CD4-positive, alpha-beta memory T cell (primary cell): ENCODE measurements around the gene PTGER4. TPM values are rescaled to one million over a fixed set of nuclear protein-coding genes. Genes with fewer than 3 reads are reported as not detected.
"Not testable (repeated sequence)": the region's sequence is repeated elsewhere in the genome, so short reads cannot be mapped to it uniquely, and the experiment has no call there.

Experiments used
- CTCF ChIA-PET: fragments of 350-600 bp; sonication (Branson Sonifier 250); formaldehyde crosslinking; loops from one replicate; lab custom pipeline; 2021; ENCODE audit warnings: inconsistent platforms; ENCODE audit not compliant: partially characterized antibody; lab: Charles Lee
- POLR2A ChIA-PET: fragments of 350-600 bp; sonication (Branson Sonifier 250); formaldehyde crosslinking; loops from one replicate; lab custom pipeline; 2021; ENCODE audit not compliant: partially characterized antibody; lab: Charles Lee
- DNase-seq, 5 donors: peaks; one replicate each; pipeline versions ENCODE4 v3.0.0 to v3.0.0-alpha.2; 2020 to 2022; ENCODE audit warnings: mixed read lengths in 1 of 5
- H3K27ac ChIP-seq: one replicate; pipeline ENCODE4 v1.7.0; 2013; ENCODE audit warnings: low read depth, low read length
- H3K27me3 ChIP-seq: 2 replicates; pipeline ENCODE4 v1.7.0; 2013; ENCODE audit warnings: mild to moderate bottlenecking, low read length, moderate library complexity; ENCODE audit not compliant: insufficient read depth
- H3K36me3 ChIP-seq: 2 replicates; pipeline ENCODE4 v1.7.0; 2013; ENCODE audit warnings: mild to moderate bottlenecking, low read length, moderate library complexity; ENCODE audit not compliant: insufficient read depth
- H3K4me1 ChIP-seq: 2 replicates; pipeline ENCODE4 v1.7.0; 2013; ENCODE audit warnings: mild to moderate bottlenecking, low read length, moderate library complexity; ENCODE audit not compliant: insufficient read depth
- H3K4me3 ChIP-seq, 2 donors: one replicate each; pipeline ENCODE4 v1.7.0; 2013; ENCODE audit warnings: low read length in 2 of 2, mild to moderate bottlenecking in 1 of 2
- H3K9me3 ChIP-seq, 2 donors: one replicate each; pipeline ENCODE4 v1.7.0; 2013; ENCODE audit warnings: low read length in 2 of 2, control low read depth in 1 of 2; ENCODE audit not compliant: control insufficient read depth in 1 of 2
- H3K27ac Mint-ChIP-seq, 7 donors: one replicate each; pipeline ENCODE4 v1.8.0; 2020 to 2021; ENCODE audit warnings: mixed read lengths in 7 of 7, mild to moderate bottlenecking in 6 of 7, inconsistent platforms in 3 of 7, moderate library complexity in 3 of 7
- H3K27me3 Mint-ChIP-seq, 2 donors: one replicate each; pipeline ENCODE4 v1.8.0; 2020 to 2021; ENCODE audit warnings: mixed read lengths in 2 of 2
- H3K36me3 Mint-ChIP-seq, 2 donors: one replicate each; pipeline ENCODE4 v1.8.0; 2020 to 2021; ENCODE audit warnings: mixed read lengths in 2 of 2, inconsistent platforms in 1 of 2, mild to moderate bottlenecking in 1 of 2
- H3K4me1 Mint-ChIP-seq, 4 donors: one replicate each; pipeline ENCODE4 v1.8.0; 2020 to 2021; ENCODE audit warnings: mixed read lengths in 4 of 4, mild to moderate bottlenecking in 1 of 4
- H3K4me3 Mint-ChIP-seq, 8 donors: one replicate each; pipeline ENCODE4 v1.8.0; 2020 to 2021; ENCODE audit warnings: mixed read lengths in 8 of 8, mild to moderate bottlenecking in 7 of 8, moderate library complexity in 6 of 8, inconsistent platforms in 3 of 8
- H3K9me3 Mint-ChIP-seq, 8 donors: one replicate each; pipeline ENCODE4 v1.8.0; 2020 to 2021; ENCODE audit warnings: mixed read lengths in 8 of 8, mild to moderate bottlenecking in 5 of 8, inconsistent platforms in 3 of 8, moderate library complexity in 1 of 8
- intact Hi-C: fragments of 100-400 bp; cut with micrococcal nuclease; formaldehyde crosslinking; loops from one replicate; pipeline ENCODE4 v1.15.1; 2023
- polyA plus RNA-seq, 2 donors: library from polyadenylated mRNA; unstranded; fragments of 300-500 nt; fragmentation: Illumina TruSeq; gene quantifications; one replicate each; pipeline ENCODE4 v1.2.3, GENCODE V29; 2021
- total RNA-seq, 2 experiments: library from RNA; stranded (reverse); gene quantifications; one replicate each; pipeline ENCODE4 v1.2.3, GENCODE V29; 2021

PTGER4 gene
- 10 to 100 TPM; 59.3 to 64.9 TPM for total RNA-seq
- 100 to 1,000 TPM in 1 of 2 donors, 10 to 100 TPM in 1; 62.7 to 106 TPM for polyA plus RNA-seq

GRCh38 chr5:40679913-40680681 is at the start of gene PTGER4:
Gene PTGER4, plus strand, starts transcription at chr5:40679915. Its CDS starts 1,079 bp downstream, at chr5:40680994.
- intact Hi-C loops: loop anchor here (1.0 to 5.0 kb wide), 10 partner anchors 26 to 1408 kb away; partner anchors contain the start of gene RPL37
- peak within 1 kb of the TSS; percentile 97 to 99 (median 98) for H3K27ac Mint-ChIP-seq
- POLR2A ChIA-PET: interaction anchor here (0.6 to 9.5 kb wide), 34 partner anchors 9 to 1246 kb away, joined by 3 to 194 read pairs (median 4); partner anchors contain the start of gene RPL37
- Histone ChIP-seq H3K4me3 (peak within 1 kb of the TSS; percentile 92 to 95), H3K36me3 (no peaks in the 10 kb centered on the region), H3K27me3 (no peaks in the 10 kb centered on the region), H3K9me3 (no peaks in the 10 kb centered on the region), H3K4me1 (peaks cover 46% of the 10 kb centered on the region), H3K27ac (peak within 1 kb of the TSS; percentile 86)
- H3K27me3 Mint-ChIP-seq: no peaks in the 10 kb centered on the region
- peak within 1 kb of the TSS; percentile 92 to 100 (median 99) for H3K4me3 Mint-ChIP-seq
- CTCF ChIA-PET: interaction anchor here (0.7 to 8.0 kb wide), 12 partner anchors 9 to 731 kb away, joined by 3 to 58 read pairs (median 4); no protein-coding TSS in a partner anchor
- peaks cover 29 to 69% (median 42%) of the 10 kb centered on the region in 4 donors for H3K4me1 Mint-ChIP-seq
- peaks cover 0 to 9% (median 1%) of the 10 kb centered on the region in 8 donors for H3K9me3 Mint-ChIP-seq
- peaks cover 34 to 47% of the 10 kb centered on the region in 2 donors for H3K36me3 Mint-ChIP-seq
- DNase-seq: peak in 4 of 5 donors; percentile 50 to 56 (median 53)

- H3K9me3 Mint-ChIP-seq: peaks cover 0 to 2% (median 0%) of the 10 kb centered on the region in 8 donors
- no peaks in the 10 kb centered on the region for H3K9me3 ChIP-seq
- H3K27ac Mint-ChIP-seq: peak overlapping the region in 1 of 7 donors; percentile 52
- no peak overlapping the region for H3K4me3 ChIP-seq
- peaks cover 4 to 26% (median 7%) of the 10 kb centered on the region in 4 donors for H3K4me1 Mint-ChIP-seq
- POLR2A ChIA-PET: interaction anchor here (1.0 kb wide), 1 partner anchor 219 kb away, joined by 3 read pairs; no protein-coding TSS in a partner anchor
- CTCF ChIA-PET: no interaction called here
- H3K27ac ChIP-seq: no peak overlapping the region
- intact Hi-C loops: no loop called here
- no peak for DNase-seq
- no peaks in the 10 kb centered on the region for H3K36me3 ChIP-seq
- no peaks in the 10 kb centered on the region for H3K27me3 Mint-ChIP-seq
- no peaks in the 10 kb centered on the region for H3K27me3 ChIP-seq
- no peak overlapping the region for H3K4me3 Mint-ChIP-seq
- no peaks in the 10 kb centered on the region for H3K4me1 ChIP-seq
- peaks cover 0 to 1% of the 10 kb centered on the region in 2 donors for H3K36me3 Mint-ChIP-seq
Observed at GRCh38 chr5:40630126-40630525, 49.6 kb upstream of the PTGER4 start.

- Histone ChIP-seq H3K4me3 (no peak overlapping the region), H3K4me1 (no peaks in the 10 kb centered on the region), H3K9me3 (no peaks in the 10 kb centered on the region), H3K27ac (no peak overlapping the region), H3K36me3 (no peaks in the 10 kb centered on the region), H3K27me3 (no peaks in the 10 kb centered on the region)
- intact Hi-C loops: no loop called here
- H3K4me3 Mint-ChIP-seq: no peak overlapping the region
- ChIA-PET CTCF (no interaction called here), POLR2A (no interaction called here)
- no peak overlapping the region for H3K27ac Mint-ChIP-seq
- peaks cover 0 to 9% (median 5%) of the 10 kb centered on the region in 8 donors for H3K9me3 Mint-ChIP-seq
- no peak for DNase-seq
- H3K4me1 Mint-ChIP-seq: peaks cover 0 to 20% (median under 1%) of the 10 kb centered on the region in 4 donors
- peaks cover 4 to 6% of the 10 kb centered on the region in 2 donors for H3K36me3 Mint-ChIP-seq
- H3K27me3 Mint-ChIP-seq: no peaks in the 10 kb centered on the region
Observed at GRCh38 chr5:40631236-40631635, 48.5 kb upstream of the PTGER4 start.

- H3K4me3 Mint-ChIP-seq: no peak overlapping the region
- H3K36me3 ChIP-seq: no peaks in the 10 kb centered on the region
- intact Hi-C loops: no loop called here
- H3K27ac ChIP-seq: no peak overlapping the region
- peaks cover 0 to 8% (median 0%) of the 10 kb centered on the region in 4 donors for H3K4me1 Mint-ChIP-seq
- H3K36me3 Mint-ChIP-seq: peaks cover 18 to 22% of the 10 kb centered on the region in 2 donors
- no peaks in the 10 kb centered on the region for H3K27me3 ChIP-seq
- H3K9me3 Mint-ChIP-seq: peaks cover 0 to 35% (median 25%) of the 10 kb centered on the region in 8 donors
- H3K4me3 ChIP-seq: no peak overlapping the region
- DNase-seq: no peak
- no peaks in the 10 kb centered on the region for H3K9me3 ChIP-seq
- no peaks in the 10 kb centered on the region for H3K27me3 Mint-ChIP-seq
- H3K27ac Mint-ChIP-seq: no peak overlapping the region
- ChIA-PET CTCF (no interaction called here), POLR2A (no interaction called here)
- H3K4me1 ChIP-seq: no peaks in the 10 kb centered on the region
Observed at GRCh38 chr5:40634154-40634553, 45.6 kb upstream of the PTGER4 start.

- Mint-ChIP-seq H3K4me3 (no peak overlapping the region), H3K27me3 (no peaks in the 10 kb centered on the region), H3K36me3 (peaks cover 18 to 22% of the 10 kb centered on the region in 2 donors), H3K27ac (no peak overlapping the region), H3K4me1 (peaks cover 0 to 8% (median 0%) of the 10 kb centered on the region in 4 donors), H3K9me3 (peaks cover 0 to 40% (median 27%) of the 10 kb centered on the region in 8 donors)
- DNase-seq: no peak
- Histone ChIP-seq H3K36me3 (no peaks in the 10 kb centered on the region), H3K9me3 (no peaks in the 10 kb centered on the region), H3K27ac (no peak overlapping the region), H3K4me1 (no peaks in the 10 kb centered on the region), H3K27me3 (no peaks in the 10 kb centered on the region), H3K4me3 (no peak overlapping the region)
- ChIA-PET CTCF (no interaction called here), POLR2A (no interaction called here)
- intact Hi-C loops: no loop called here
Observed at GRCh38 chr5:40634593-40634992, 45.1 kb upstream of the PTGER4 start.

- H3K9me3 Mint-ChIP-seq: peaks cover 2 to 41% (median 29%) of the 10 kb centered on the region in 8 donors
- POLR2A ChIA-PET, H3K27me3 Mint-ChIP-seq, H3K36me3 ChIP-seq, H3K4me3 Mint-ChIP-seq, H3K27me3 ChIP-seq, H3K4me3 ChIP-seq, intact Hi-C loops, DNase-seq, CTCF ChIA-PET, H3K27ac ChIP-seq, H3K4me1 ChIP-seq, H3K9me3 ChIP-seq: not testable (repeated sequence)
- H3K4me1 Mint-ChIP-seq: peaks cover 6 to 14% (median 8%) of the 10 kb centered on the region in 4 donors
- H3K27ac Mint-ChIP-seq: peak overlapping the region in 1 of 7 donors; percentile 24
- H3K36me3 Mint-ChIP-seq: peaks cover 22 to 23% of the 10 kb centered on the region in 2 donors
Observed at GRCh38 chr5:40639531-40639930, 40.2 kb upstream of the PTGER4 start.

- no peak overlapping the region for H3K27ac ChIP-seq
- Mint-ChIP-seq H3K4me3 (no peak overlapping the region), H3K9me3 (peaks cover 0 to 6% (median 0%) of the 10 kb centered on the region in 8 donors), H3K36me3 (peaks cover 0 to 5% of the 10 kb centered on the region in 2 donors), H3K27ac (no peak overlapping the region), H3K4me1 (peaks cover 16 to 35% (median 31%) of the 10 kb centered on the region in 4 donors), H3K27me3 (no peaks in the 10 kb centered on the region)
- H3K4me1 ChIP-seq: peaks cover 29% of the 10 kb centered on the region
- no peaks in the 10 kb centered on the region for H3K36me3 ChIP-seq
- ChIA-PET CTCF (no interaction called here), POLR2A (interaction anchor here (0.7 kb wide), 1 partner anchor 9 kb away, joined by 3 read pairs; no protein-coding TSS in a partner anchor)
- H3K27me3 ChIP-seq: no peaks in the 10 kb centered on the region
- no peak for DNase-seq
- no peak overlapping the region for H3K4me3 ChIP-seq
- intact Hi-C loops: no loop called here
- H3K9me3 ChIP-seq: no peaks in the 10 kb centered on the region
Observed at GRCh38 chr5:40646266-40646665, 33.4 kb upstream of the PTGER4 start.
